ENCODE results near the gene SUN5.
A peak's percentile ranks its signal among the peaks of the same experiment; 100 is the strongest.
"Not testable (repeated sequence)": the region's sequence is repeated elsewhere in the genome, so short reads cannot be mapped to it uniquely, and the experiment has no call there.

The SUN5 gene

GRCh38 chr20:33004141-33004751 lies at the start of gene SUN5:
Gene SUN5 (minus strand): TSS chr20:33004433. CDS start chr20:33004340, 93 bp downstream.
- in situ Hi-C loops (cut with HindIII; ENCODE audit: low pct_unique_long_range_greater_than_20kb, low sequenced_read_pairs), result no loop called here
- no peak for TF ChIP-seq JUND (IDR thresholded peaks at IDR 0.05; ENCODE audit: low read depth)
- no peak for DNase-seq (ENCODE audit: low read depth in 1 of 2, low spot score in 1 of 2)

- in situ Hi-C loops (cut with HindIII; ENCODE audit: low pct_unique_long_range_greater_than_20kb, low sequenced_read_pairs), result no loop called here
Measured at GRCh38 chr20:33053291-33054106, 49.3 kb upstream of the SUN5 start, which contains the start of gene BPIFB3. Gene BPIFB3 (plus strand): TSS chr20:33053903. CDS start chr20:33055436, 1,533 bp downstream.

GRCh38 chr20:33051333-33051732 lies 47.1 kb upstream of the SUN5 start:
- no peak for DNase-seq (ENCODE audit: low read depth in 1 of 2, low spot score in 1 of 2)
- TF ChIP-seq JUND (IDR thresholded peaks at IDR 0.05; ENCODE audit: low read depth), result no peak
- in situ Hi-C loops (cut with HindIII; ENCODE audit: low pct_unique_long_range_greater_than_20kb, low sequenced_read_pairs), result no loop called here

More at GRCh38 chr20:33053291-33054106, 49.3 kb upstream of the SUN5 start, which contains the start of gene BPIFB3:
- no peak for DNase-seq (ENCODE audit: low read depth in 1 of 2, low spot score in 1 of 2)
- TF ChIP-seq JUND (IDR thresholded peaks at IDR 0.05; ENCODE audit: low read depth), result no peak

DNA sequence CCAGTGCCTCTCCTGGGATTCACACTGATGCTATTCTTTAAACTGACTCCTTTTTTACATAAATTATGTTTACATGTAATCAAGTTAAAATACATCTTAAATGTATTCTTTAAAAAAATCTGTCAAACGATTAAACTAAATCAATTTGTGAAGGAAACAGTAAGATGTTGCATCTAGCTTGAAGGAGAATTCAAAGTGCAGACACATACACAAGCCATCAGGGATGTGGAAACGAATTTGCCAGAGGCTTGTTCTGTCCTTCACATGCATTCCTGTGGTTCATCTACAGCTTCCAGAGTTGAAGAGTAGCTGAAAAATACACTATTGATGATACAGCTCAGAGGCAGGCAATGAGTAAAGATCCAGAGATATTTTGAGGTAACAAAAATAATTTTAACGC lies 42.2 kb upstream of the SUN5 start:
- no peak for TF ChIP-seq JUND (IDR thresholded peaks at IDR 0.05; ENCODE audit: low read depth)
- in situ Hi-C loops (cut with HindIII; ENCODE audit: low pct_unique_long_range_greater_than_20kb, low sequenced_read_pairs), result no loop called here
- peak in 1 of 2 experiments; percentile 37 for DNase-seq (ENCODE audit: low read depth in 1 of 2, low spot score in 1 of 2)

- in situ Hi-C loops (cut with HindIII; ENCODE audit: low pct_unique_long_range_greater_than_20kb, low sequenced_read_pairs); DNase-seq (ENCODE audit: low read depth in 1 of 2, low spot score in 1 of 2): not testable (repeated sequence)
Measured at GRCh38 chr20:33045129-33045721, 41.0 kb upstream of the SUN5 start.

DNA sequence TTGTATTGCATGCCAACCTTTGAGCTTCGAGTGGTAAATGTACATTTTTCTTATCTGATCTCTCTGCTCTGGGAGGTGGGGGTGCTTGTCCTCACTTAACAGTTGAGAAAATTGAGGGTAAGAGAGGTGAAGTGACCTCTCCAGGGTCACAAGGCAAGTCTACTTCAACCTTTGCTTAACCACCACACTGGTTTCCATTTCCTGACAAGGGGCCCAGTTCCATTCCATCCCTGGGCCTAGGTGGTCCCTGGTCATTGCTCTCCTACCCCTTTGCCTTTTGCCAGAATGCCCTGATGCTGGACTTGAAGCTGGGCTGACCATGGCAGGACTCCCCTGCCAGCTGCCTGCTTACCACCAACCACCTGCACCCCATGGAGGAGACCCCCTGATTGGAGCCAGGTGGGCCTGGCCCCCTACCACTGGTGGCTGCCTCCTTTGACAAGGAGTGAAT lies 39.5 kb upstream of the SUN5 start:
- in situ Hi-C loops (cut with HindIII; ENCODE audit: low pct_unique_long_range_greater_than_20kb, low sequenced_read_pairs), result no loop called here
- no peak for DNase-seq (ENCODE audit: low read depth in 1 of 2, low spot score in 1 of 2)
- TF ChIP-seq JUND (IDR thresholded peaks at IDR 0.05; ENCODE audit: low read depth), result no peak

DNA sequence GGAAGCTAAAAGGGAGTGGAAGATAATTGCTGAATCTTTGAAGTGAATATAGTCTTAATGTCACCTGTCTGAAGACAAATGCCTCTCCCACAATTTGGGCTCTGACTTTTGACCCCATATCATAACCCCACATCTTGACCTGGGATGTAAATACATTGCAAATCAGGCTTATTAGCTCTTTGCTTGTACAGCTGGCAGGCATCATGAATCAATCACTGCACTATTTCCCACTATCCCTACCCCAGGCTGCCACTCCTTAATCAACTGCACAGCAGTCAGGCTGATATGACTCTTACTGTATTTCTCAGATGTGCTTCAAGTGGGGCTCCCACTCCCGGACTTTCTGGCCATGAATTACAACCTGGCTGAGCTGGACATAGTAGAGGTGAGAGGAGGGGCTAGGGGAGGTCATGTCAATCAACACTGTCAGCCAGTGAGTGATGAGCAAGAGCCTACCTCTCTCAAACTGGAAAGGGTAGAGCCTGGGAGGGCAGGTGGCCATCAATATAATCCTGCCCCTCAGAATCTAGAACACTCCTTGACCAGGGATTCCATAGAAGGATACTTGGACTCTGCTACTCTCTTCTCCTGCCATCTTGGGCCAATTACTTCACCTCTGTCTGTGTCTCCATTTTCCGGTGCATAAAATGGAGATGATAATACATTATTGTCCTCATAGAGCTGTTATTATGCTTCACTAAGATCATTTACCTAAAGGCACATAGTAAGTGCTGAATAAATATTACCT lies 38.9 kb upstream of the SUN5 start:
- in situ Hi-C loops (cut with HindIII; ENCODE audit: low pct_unique_long_range_greater_than_20kb, low sequenced_read_pairs), result no loop called here
- no peak for DNase-seq (ENCODE audit: low read depth in 1 of 2, low spot score in 1 of 2)

DNA sequence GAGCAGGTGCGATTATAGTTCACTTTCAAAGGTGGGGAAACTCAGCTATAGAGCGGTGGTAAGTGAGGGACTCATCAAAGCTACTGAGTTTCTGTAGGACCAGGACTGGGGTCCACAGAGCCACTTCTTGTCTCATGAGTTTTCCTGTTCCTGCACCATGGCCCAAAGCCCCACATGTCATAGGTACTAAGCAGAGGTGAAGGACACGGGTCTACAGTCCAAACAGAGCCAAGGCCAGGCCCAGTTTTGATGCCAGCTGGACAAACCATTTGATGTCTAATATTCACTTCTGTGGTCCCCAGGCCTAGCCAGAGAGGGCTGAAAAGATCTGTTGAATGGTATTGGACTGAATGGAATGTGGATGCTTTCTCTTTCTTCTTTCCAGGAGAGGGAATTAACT lies 38.2 kb upstream of the SUN5 start:
- in situ Hi-C loops (cut with HindIII; ENCODE audit: low pct_unique_long_range_greater_than_20kb, low sequenced_read_pairs), result no loop called here
- no peak for DNase-seq (ENCODE audit: low read depth in 1 of 2, low spot score in 1 of 2)
- no peak for TF ChIP-seq JUND (IDR thresholded peaks at IDR 0.05; ENCODE audit: low read depth)

More for the DNA sequence above, 38.9 kb upstream of the SUN5 start:
- no peak for TF ChIP-seq JUND (IDR thresholded peaks at IDR 0.05; ENCODE audit: low read depth)

DNA sequence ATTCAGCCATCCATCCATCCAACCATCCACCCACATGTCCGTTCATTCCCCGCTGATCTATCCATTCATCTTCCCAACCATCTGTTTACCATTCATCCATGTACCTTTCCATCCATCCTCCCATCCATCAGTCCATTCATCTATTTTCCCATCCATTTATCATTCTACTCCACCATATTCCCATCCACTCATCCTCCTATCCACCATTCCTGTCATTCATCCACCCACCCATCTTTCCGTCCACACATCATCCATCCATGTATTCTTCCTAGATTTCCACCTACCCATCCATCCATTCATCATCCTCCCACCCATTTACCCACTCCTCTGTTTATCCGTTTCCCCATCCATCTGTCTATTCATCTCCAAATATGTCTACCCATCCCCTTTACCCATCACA lies 34.0 kb upstream of the SUN5 start:
- no peak for DNase-seq (ENCODE audit: low read depth in 1 of 2, low spot score in 1 of 2)
- in situ Hi-C loops (cut with HindIII; ENCODE audit: low pct_unique_long_range_greater_than_20kb, low sequenced_read_pairs), result no loop called here
- no peak for TF ChIP-seq JUND (IDR thresholded peaks at IDR 0.05; ENCODE audit: low read depth)

DNA sequence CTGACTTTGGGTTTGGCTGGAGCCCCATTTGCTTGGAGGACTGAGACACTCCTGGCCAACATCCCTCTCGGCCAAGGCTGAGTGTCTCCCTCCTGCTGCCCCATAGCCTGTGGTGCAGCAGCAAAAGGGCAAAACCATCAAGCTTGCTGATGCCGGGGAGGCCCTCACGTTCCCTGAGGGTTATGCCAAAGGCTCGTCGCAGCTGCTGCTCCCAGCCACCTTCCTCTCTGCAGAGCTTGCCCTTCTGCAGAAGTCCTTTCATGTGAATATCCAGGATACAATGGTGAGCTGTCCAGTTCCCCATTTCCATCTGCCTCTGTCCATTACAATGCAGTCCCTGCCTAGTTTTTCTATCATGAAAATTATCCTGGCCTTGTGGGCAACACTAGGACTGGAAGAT lies 33.2 kb upstream of the SUN5 start:
- no peak for DNase-seq (ENCODE audit: low read depth in 1 of 2, low spot score in 1 of 2)
- in situ Hi-C loops (cut with HindIII; ENCODE audit: low pct_unique_long_range_greater_than_20kb, low sequenced_read_pairs), result no loop called here
- TF ChIP-seq JUND (IDR thresholded peaks at IDR 0.05; ENCODE audit: low read depth), result no peak

GRCh38 chr20:33034901-33035492 lies 30.8 kb upstream of the SUN5 start:
- DNase-seq (ENCODE audit: low read depth in 1 of 2, low spot score in 1 of 2), result no peak
- TF ChIP-seq JUND (IDR thresholded peaks at IDR 0.05; ENCODE audit: low read depth), result no peak
- in situ Hi-C loops (cut with HindIII; ENCODE audit: low pct_unique_long_range_greater_than_20kb, low sequenced_read_pairs), result no loop called here

DNA sequence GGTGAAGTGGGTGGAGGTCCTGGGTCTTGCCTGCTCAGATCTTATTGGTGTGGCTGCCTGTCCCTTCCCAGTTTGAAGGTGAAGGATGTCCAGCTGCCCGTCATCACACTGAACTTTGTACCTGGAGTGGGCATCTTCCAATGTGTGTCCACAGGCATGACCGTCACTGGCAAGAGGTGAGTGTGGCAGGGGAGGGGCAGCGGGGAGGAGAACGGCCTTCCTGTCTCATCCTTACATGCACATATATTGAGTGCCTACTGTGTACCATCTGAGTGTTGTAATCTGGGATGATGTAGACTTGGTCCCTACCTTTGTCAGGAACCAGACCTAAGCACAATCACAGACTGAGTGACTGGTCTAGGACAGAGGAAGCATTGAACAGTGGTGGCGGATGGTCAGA lies 29.9 kb upstream of the SUN5 start:
- in situ Hi-C loops (cut with HindIII; ENCODE audit: low pct_unique_long_range_greater_than_20kb, low sequenced_read_pairs), result no loop called here
- DNase-seq (ENCODE audit: low read depth in 1 of 2, low spot score in 1 of 2), result no peak
- no peak for TF ChIP-seq JUND (IDR thresholded peaks at IDR 0.05; ENCODE audit: low read depth)

All from T47D (cell line).